Measurements from ENCODE around the gene CX3CR1. TPM values are rescaled to one million over a fixed set of nuclear protein-coding genes. Genes with fewer than 3 reads are reported as not detected.

Gene CX3CR1
- polyA plus RNA-seq, 1 experiment: not detected

DNA sequence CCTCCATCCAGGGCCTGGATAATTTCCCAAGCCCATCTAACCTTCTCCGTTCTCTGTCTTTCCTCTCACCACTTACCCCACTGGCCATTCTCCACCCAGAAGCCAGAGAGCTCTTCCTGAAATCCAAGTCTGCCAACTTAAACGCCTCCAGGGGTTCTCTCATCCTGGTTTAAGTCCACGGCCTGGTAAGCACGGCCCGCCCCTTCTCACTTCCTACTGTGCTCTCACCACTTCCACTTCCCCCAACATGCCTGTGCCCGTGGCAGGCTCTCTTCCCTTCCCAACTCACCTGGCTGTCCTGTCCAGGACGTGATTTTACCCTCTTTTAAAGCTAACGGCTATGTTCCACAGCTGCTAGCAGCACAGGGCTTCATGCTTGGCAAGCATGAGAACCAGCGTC lies 1.7 kb upstream of the CX3CR1 start:
- Histone ChIP-seq H3K27ac (ENCODE audit: low read depth, low read length) (no peak overlapping the region), H3K27me3 (ENCODE audit: control insufficient read depth, insufficient read depth, low read length) (peaks cover 8% of the 10 kb centered on the region), H3K4me3 (ENCODE audit: low read depth, low read length) (no peak overlapping the region), H3K9me3 (ENCODE audit: control insufficient read depth, insufficient read depth, low read length) (no peaks in the 10 kb centered on the region)
- DNase-seq (ENCODE audit: low read depth, low spot score): no peak
- CTCF ChIA-PET: interaction anchor here (0.6 to 6.7 kb wide), 3 partner anchors 11 to 155 kb away, joined by 3 to 49 read pairs (median 3); no protein-coding TSS in a partner anchor
- no peak for TF ChIP-seq CTCF (IDR thresholded peaks at IDR 0.05; ENCODE audit: low read depth, low read length)
- POLR2A ChIA-PET: no interaction called here

- Histone ChIP-seq H3K4me3 (ENCODE audit: low read depth, low read length) (no peak overlapping the region), H3K9me3 (ENCODE audit: control insufficient read depth, insufficient read depth, low read length) (no peaks in the 10 kb centered on the region), H3K27ac (ENCODE audit: low read depth, low read length) (no peak overlapping the region), H3K27me3 (ENCODE audit: control insufficient read depth, insufficient read depth, low read length) (peaks cover 8% of the 10 kb centered on the region)
- ChIA-PET CTCF (interaction anchor here (2.8 to 6.8 kb wide), 3 partner anchors 8 to 155 kb away, joined by 16 to 49 read pairs (median 47); no protein-coding TSS in a partner anchor), POLR2A (no interaction called here)
- TF ChIP-seq CTCF (IDR thresholded peaks at IDR 0.05; ENCODE audit: low read depth, low read length): no peak
- DNase-seq (ENCODE audit: low read depth, low spot score): no peak
Observed at GRCh38 chr3:39280571-39280970, 735 bp upstream of the CX3CR1 start.

GRCh38 chr3:39278616-39278935 lies 1.3 kb downstream of the CX3CR1 start:
- TF ChIP-seq CTCF (IDR thresholded peaks at IDR 0.05; ENCODE audit: low read depth, low read length): no peak
- ChIA-PET POLR2A (no interaction called here), CTCF (interaction anchor here (0.7 to 6.8 kb wide), 4 partner anchors 10 to 153 kb away, joined by 6 to 49 read pairs (median 32); no protein-coding TSS in a partner anchor)
- no peak for DNase-seq (ENCODE audit: low read depth, low spot score)
- Histone ChIP-seq H3K4me3 (ENCODE audit: low read depth, low read length) (no peak overlapping the region), H3K27ac (ENCODE audit: low read depth, low read length) (no peak overlapping the region), H3K27me3 (ENCODE audit: control insufficient read depth, insufficient read depth, low read length) (peaks cover 8% of the 10 kb centered on the region), H3K9me3 (ENCODE audit: control insufficient read depth, insufficient read depth, low read length) (no peaks in the 10 kb centered on the region)

GRCh38 chr3:39277893-39278615 lies 1.8 kb downstream of the CX3CR1 start:
- TF ChIP-seq CTCF (IDR thresholded peaks at IDR 0.05; ENCODE audit: low read depth, low read length): no peak
- H3K4me3 ChIP-seq (ENCODE audit: low read depth, low read length): no peak overlapping the region
- no peaks in the 10 kb centered on the region for H3K9me3 ChIP-seq (ENCODE audit: control insufficient read depth, insufficient read depth, low read length)
- ChIA-PET POLR2A (no interaction called here), CTCF (interaction anchor here (0.7 to 6.8 kb wide), 5 partner anchors 10 to 152 kb away, joined by 5 to 49 read pairs (median 16); no protein-coding TSS in a partner anchor)
- H3K27ac ChIP-seq (ENCODE audit: low read depth, low read length): no peak overlapping the region
- H3K27me3 ChIP-seq (ENCODE audit: control insufficient read depth, insufficient read depth, low read length): peaks cover 8% of the 10 kb centered on the region
- no peak for DNase-seq (ENCODE audit: low read depth, low spot score)

DNA sequence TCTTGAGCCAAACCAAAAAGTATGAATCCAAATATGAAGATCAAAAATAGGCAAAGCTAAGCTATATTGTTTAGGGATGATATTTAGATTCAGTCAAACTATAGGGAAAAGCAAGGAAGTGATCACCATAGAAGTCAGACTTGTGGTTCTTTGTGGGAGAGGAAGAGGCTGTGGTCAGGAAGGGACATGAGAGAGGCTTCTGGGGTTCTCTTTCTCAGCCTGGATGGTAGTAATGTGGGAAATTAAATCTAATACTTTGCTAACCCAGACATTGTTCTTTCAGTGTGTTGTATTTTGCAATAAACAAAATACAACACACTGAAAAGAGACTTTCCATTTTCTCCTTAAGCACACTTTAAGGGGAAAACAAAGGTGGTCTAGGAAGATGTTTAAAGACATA lies 3.1 kb downstream of the CX3CR1 start:
- Histone ChIP-seq H3K9me3 (ENCODE audit: control insufficient read depth, insufficient read depth, low read length) (no peaks in the 10 kb centered on the region), H3K4me3 (ENCODE audit: low read depth, low read length) (no peak overlapping the region), H3K27me3 (ENCODE audit: control insufficient read depth, insufficient read depth, low read length) (peaks cover 11% of the 10 kb centered on the region), H3K27ac (ENCODE audit: low read depth, low read length) (no peak overlapping the region)
- ChIA-PET CTCF (interaction anchor here (0.6 to 6.8 kb wide), 5 partner anchors 12 to 150 kb away, joined by 3 to 47 read pairs (median 5); no protein-coding TSS in a partner anchor), POLR2A (no interaction called here)
- no peak for DNase-seq (ENCODE audit: low read depth, low spot score)
- TF ChIP-seq CTCF (IDR thresholded peaks at IDR 0.05; ENCODE audit: low read depth, low read length): no peak

Data from AG04450 (cell line).